Measurements from ENCODE around the gene AIM2. TPM values are rescaled to one million over a fixed set of nuclear protein-coding genes. Genes with fewer than 3 reads are reported as not detected.

AIM2 gene
- total and polyA plus RNA-seq, 10 of the 15 experiments (the other 5 are each of a cell fraction or from before 2014, with no cell fraction given), result 7.9 to 35.7 (median 12.8) TPM

- peak; percentile 78 for TF ChIP-seq ATF2 (IDR thresholded peaks at IDR 0.05; ENCODE audit: low read length)
- TF ChIP-seq ZNF24 (IDR thresholded peaks at IDR 0.05), result 0 out of 2 replicates have a peak, but pooled peaks have one; percentile 1
- TF ChIP-seq ASH2L (IDR thresholded peaks at IDR 0.05; ENCODE audit: borderline replicate concordance, low read depth), result no peak; the same call in 1 of the 2 replicates
- TF ChIP-seq, protein P1, sequence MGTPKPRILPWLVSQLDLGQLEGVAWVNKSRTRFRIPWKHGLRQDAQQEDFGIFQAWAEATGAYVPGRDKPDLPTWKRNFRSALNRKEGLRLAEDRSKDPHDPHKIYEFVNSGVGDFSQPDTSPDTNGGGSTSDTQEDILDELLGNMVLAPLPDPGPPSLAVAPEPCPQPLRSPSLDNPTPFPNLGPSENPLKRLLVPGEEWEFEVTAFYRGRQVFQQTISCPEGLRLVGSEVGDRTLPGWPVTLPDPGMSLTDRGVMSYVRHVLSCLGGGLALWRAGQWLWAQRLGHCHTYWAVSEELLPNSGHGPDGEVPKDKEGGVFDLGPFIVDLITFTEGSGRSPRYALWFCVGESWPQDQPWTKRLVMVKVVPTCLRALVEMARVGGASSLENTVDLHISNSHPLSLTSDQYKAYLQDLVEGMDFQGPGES (IDR thresholded peaks at IDR 0.05), result no peak
- no peak for TF ChIP-seq NR2C2 (IDR thresholded peaks at IDR 0.05; ENCODE audit: borderline replicate concordance, control insufficient read depth, insufficient read length, low read depth)
- TF ChIP-seq MLLT1 (IDR thresholded peaks at IDR 0.05), result no peak; the same call in 1 of the 2 replicates
- TF ChIP-seq TCF12 (IDR thresholded peaks at IDR 0.05; ENCODE audit: low read depth, low read length), result peak; percentile 25
- TF ChIP-seq KDM1A (IDR thresholded peaks at IDR 0.05; ENCODE audit: borderline replicate concordance), result no peak
- no peak for TF ChIP-seq BRCA1 (IDR thresholded peaks at IDR 0.05; ENCODE audit: low read depth, low read length)
- TF ChIP-seq ZNF217 (IDR thresholded peaks at IDR 0.05), result no peak
- TF ChIP-seq SMAD1 (IDR thresholded peaks at IDR 0.05; ENCODE audit: low read depth, partially characterized antibody), result no peak
- TF ChIP-seq, protein P2, sequence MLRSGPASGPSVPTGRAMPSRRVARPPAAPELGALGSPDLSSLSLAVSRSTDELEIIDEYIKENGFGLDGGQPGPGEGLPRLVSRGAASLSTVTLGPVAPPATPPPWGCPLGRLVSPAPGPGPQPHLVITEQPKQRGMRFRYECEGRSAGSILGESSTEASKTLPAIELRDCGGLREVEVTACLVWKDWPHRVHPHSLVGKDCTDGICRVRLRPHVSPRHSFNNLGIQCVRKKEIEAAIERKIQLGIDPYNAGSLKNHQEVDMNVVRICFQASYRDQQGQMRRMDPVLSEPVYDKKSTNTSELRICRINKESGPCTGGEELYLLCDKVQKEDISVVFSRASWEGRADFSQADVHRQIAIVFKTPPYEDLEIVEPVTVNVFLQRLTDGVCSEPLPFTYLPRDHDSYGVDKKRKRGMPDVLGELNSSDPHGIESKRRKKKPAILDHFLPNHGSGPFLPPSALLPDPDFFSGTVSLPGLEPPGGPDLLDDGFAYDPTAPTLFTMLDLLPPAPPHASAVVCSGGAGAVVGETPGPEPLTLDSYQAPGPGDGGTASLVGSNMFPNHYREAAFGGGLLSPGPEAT (IDR thresholded peaks at IDR 0.05; ENCODE audit: low read depth), result peak; percentile 93
- no peak for TF ChIP-seq FOS (IDR thresholded peaks at IDR 0.05; ENCODE audit: borderline replicate concordance, extremely low read depth, insufficient read length)
- TF ChIP-seq MTA2 (IDR thresholded peaks at IDR 0.05; ENCODE audit: low read depth), result peak; percentile 48
- TF ChIP-seq CREB1 (IDR thresholded peaks at IDR 0.05; ENCODE audit: low read depth), result no peak
- TF ChIP-seq SIX5 (IDR thresholded peaks at IDR 0.05; ENCODE audit: low read depth, low read length, severe bottlenecking), result no peak
- TF ChIP-seq TCF7 (IDR thresholded peaks at IDR 0.05; ENCODE audit: borderline replicate concordance), result peak; percentile 15; the same call in 1 of the 2 replicates
- TF ChIP-seq ZNF274 (IDR thresholded peaks at IDR 0.05; ENCODE audit: insufficient read depth, insufficient read length), result no peak
- TF ChIP-seq RCOR1 (conservative IDR thresholded peaks at IDR 0.05; ENCODE audit: low read depth, low read length), result no peak
- no peak for TF ChIP-seq YBX1 (IDR thresholded peaks at IDR 0.05)
- TF ChIP-seq PAX5 (IDR thresholded peaks at IDR 0.05; ENCODE audit: borderline replicate concordance, low read depth, low read length), result 0 out of 2 replicates have a peak, but pooled peaks have one; percentile 27
- TF ChIP-seq POU2F2 (IDR thresholded peaks at IDR 0.05; ENCODE audit: borderline replicate concordance, low read depth, low read length), result no peak; the same call in 2 of the 3 replicates
- TF ChIP-seq NFXL1 (IDR thresholded peaks at IDR 0.05; ENCODE audit: borderline replicate concordance), result no peak
- TF ChIP-seq NRF1 (conservative IDR thresholded peaks at IDR 0.05; ENCODE audit: low read depth, low read length), result no peak
- 0 out of 2 replicates have a peak, but pooled peaks have one; percentile 7 for TF ChIP-seq PAX8 (IDR thresholded peaks at IDR 0.05)
- 0 out of 2 replicates have a peak, but pooled peaks have one; percentile 59 for TF ChIP-seq NR2C1 (IDR thresholded peaks at IDR 0.05)
- peak; percentile 55; the same call in 1 of the 2 replicates for TF ChIP-seq ZNF207 (IDR thresholded peaks at IDR 0.05; ENCODE audit: borderline replicate concordance)
Observed at GRCh38 chr1:159077120-159077961, 775 bp upstream of the AIM2 start (continued).

All from GM12878 (cell line).